Gastrocnemius medialis (tissue), 4 donors: Measurements from ENCODE around the gene KAZN.

Source experiments
- POLR2A ChIP-seq, 2 donors: fragments of 450-650 bp; IDR thresholded peaks; one replicate each; pipeline ENCODE4 v1.6.1; 2017; ENCODE audit warnings: antibody characterized with exemption in 2 of 2, mild to moderate bottlenecking in 2 of 2, moderate library complexity in 2 of 2
- TF ChIP-seq, protein P1 (sequence below), 5 experiments: fragments of 450-650 bp in 3 of 5; fragments of 200-600 bp in 2 of 5; sonication (generic) in 2 of 5; IDR thresholded peaks in 4 of 5; conservative IDR thresholded peaks in 1 of 5; 1 replicate in 4 of 5; 2 replicates in 1 of 5; pipeline ENCODE4 v1.5.1; 2016 to 2019; ENCODE audit warnings: antibody characterized with exemption in 5 of 5, mild to moderate bottlenecking in 3 of 5, moderate library complexity in 3 of 5

- no peak for TF ChIP-seq POLR2A (IDR thresholded peaks at IDR 0.05)
- TF ChIP-seq, protein P1, sequence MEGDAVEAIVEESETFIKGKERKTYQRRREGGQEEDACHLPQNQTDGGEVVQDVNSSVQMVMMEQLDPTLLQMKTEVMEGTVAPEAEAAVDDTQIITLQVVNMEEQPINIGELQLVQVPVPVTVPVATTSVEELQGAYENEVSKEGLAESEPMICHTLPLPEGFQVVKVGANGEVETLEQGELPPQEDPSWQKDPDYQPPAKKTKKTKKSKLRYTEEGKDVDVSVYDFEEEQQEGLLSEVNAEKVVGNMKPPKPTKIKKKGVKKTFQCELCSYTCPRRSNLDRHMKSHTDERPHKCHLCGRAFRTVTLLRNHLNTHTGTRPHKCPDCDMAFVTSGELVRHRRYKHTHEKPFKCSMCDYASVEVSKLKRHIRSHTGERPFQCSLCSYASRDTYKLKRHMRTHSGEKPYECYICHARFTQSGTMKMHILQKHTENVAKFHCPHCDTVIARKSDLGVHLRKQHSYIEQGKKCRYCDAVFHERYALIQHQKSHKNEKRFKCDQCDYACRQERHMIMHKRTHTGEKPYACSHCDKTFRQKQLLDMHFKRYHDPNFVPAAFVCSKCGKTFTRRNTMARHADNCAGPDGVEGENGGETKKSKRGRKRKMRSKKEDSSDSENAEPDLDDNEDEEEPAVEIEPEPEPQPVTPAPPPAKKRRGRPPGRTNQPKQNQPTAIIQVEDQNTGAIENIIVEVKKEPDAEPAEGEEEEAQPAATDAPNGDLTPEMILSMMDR (IDR thresholded peaks at IDR 0.05 in 4 of 5, conservative IDR thresholded peaks at IDR 0.05 in 1 of 5): no peak
Measured at GRCh38 chr1:15107058-15107687, 508.7 kb downstream of the KAZN start.
